ENCODE measurements around the gene ZBTB16. TPM values are rescaled to one million over a fixed set of nuclear protein-coding genes. Genes with fewer than 3 reads are reported as not detected.

ZBTB16 gene
- total RNA-seq, 1 experiment from 2014 or later = 0.21 TPM

GRCh38 chr11:114157476-114158050, 98.1 kb downstream of the ZBTB16 start:
- Histone ChIP-seq H3K4me3 (ENCODE audit: low read depth in 2 of 2, low read length in 2 of 2) (no peak overlapping the region), H3K27me3 (ENCODE audit: control insufficient read depth, insufficient read depth, low read length) (peaks cover 8% of the 10 kb centered on the region; the same call in 1 of the 2 replicates), H3K36me3 (ENCODE audit: control insufficient read depth, insufficient read depth, low read length) (no peaks in the 10 kb centered on the region), H3K9me3 (ENCODE audit: control insufficient read depth, insufficient read depth, low read depth, low read length) (no peaks in the 10 kb centered on the region), H3K4me1 (ENCODE audit: control insufficient read depth, insufficient read depth, low read length) (peaks cover 8% of the 10 kb centered on the region), H3K27ac (ENCODE audit: low read length) (no peak overlapping the region)
- in situ Hi-C loops (cut with HindIII; ENCODE audit: low pct_unique_long_range_greater_than_20kb, low sequenced_read_pairs) = no loop called here
- ATAC-seq (no peak), DNase-seq (ENCODE audit: low read depth, low spot score) (no peak)
- ChIA-PET CTCF (no interaction called here), POLR2A (no interaction called here)
- intact Hi-C loops (cut with micrococcal nuclease; ENCODE audit: unreplicated experiment) = no loop called here
- TF ChIP-seq SIN3A (IDR thresholded peaks at IDR 0.05; ENCODE audit: borderline replicate concordance, insufficient read depth, low read depth, low read length) (no peak), TCF7L2 (IDR thresholded peaks at IDR 0.05; ENCODE audit: low read depth, low read length) (no peak), POLR2AphosphoS5 (IDR thresholded peaks at IDR 0.05; ENCODE audit: low read depth, low read length) (no peak), REST (IDR thresholded peaks at IDR 0.05; ENCODE audit: insufficient read depth in 1 of 2, low read depth in 2 of 2, low read length in 1 of 2) (no peak), CTCF (IDR thresholded peaks at IDR 0.05) (no peak)
- no TSS peak for BruUV-seq (replicated peaks)

- no peaks in the 10 kb centered on the region; the same call in 1 of the 2 replicates for H3K36me3 ChIP-seq (ENCODE audit: control insufficient read depth, insufficient read depth, low read length)
- H3K27ac ChIP-seq (ENCODE audit: low read length) = no peak overlapping the region
- POLR2A ChIA-PET = no interaction called here
- peaks cover 14% of the 10 kb centered on the region for H3K4me1 ChIP-seq (ENCODE audit: control insufficient read depth, insufficient read depth, low read length)
- no peaks in the 10 kb centered on the region for H3K9me3 ChIP-seq (ENCODE audit: control insufficient read depth, insufficient read depth, low read depth, low read length)
- DNase-seq (ENCODE audit: low read depth, low spot score) (no peak), ATAC-seq (no peak)
- CTCF ChIA-PET = no interaction called here
- TF ChIP-seq SIN3A (IDR thresholded peaks at IDR 0.05; ENCODE audit: borderline replicate concordance, insufficient read depth, low read depth, low read length) (no peak), REST (IDR thresholded peaks at IDR 0.05; ENCODE audit: insufficient read depth in 1 of 2, low read depth in 2 of 2, low read length in 1 of 2) (no peak), TCF7L2 (IDR thresholded peaks at IDR 0.05; ENCODE audit: low read depth, low read length) (no peak), POLR2AphosphoS5 (IDR thresholded peaks at IDR 0.05; ENCODE audit: low read depth, low read length) (no peak), CTCF (IDR thresholded peaks at IDR 0.05) (no peak)
- in situ Hi-C loops (cut with HindIII; ENCODE audit: low pct_unique_long_range_greater_than_20kb, low sequenced_read_pairs) (no loop called here), intact Hi-C loops (cut with micrococcal nuclease; ENCODE audit: unreplicated experiment) (no loop called here)
- no peak overlapping the region for H3K4me3 ChIP-seq (ENCODE audit: low read depth in 2 of 2, low read length in 2 of 2)
- BruUV-seq (replicated peaks) = no TSS peak
- H3K27me3 ChIP-seq (ENCODE audit: control insufficient read depth, insufficient read depth, low read length) = peaks cover 9% of the 10 kb centered on the region; the same call in 1 of the 2 replicates
Measured at GRCh38 chr11:114158421-114158820, 98.9 kb downstream of the ZBTB16 start.

All from Panc1 (cell line).